ENCODE measurements around the gene PRG2. TPM values are rescaled to one million over a fixed set of nuclear protein-coding genes. Genes with fewer than 3 reads are reported as not detected.

The PRG2 gene, protein sequence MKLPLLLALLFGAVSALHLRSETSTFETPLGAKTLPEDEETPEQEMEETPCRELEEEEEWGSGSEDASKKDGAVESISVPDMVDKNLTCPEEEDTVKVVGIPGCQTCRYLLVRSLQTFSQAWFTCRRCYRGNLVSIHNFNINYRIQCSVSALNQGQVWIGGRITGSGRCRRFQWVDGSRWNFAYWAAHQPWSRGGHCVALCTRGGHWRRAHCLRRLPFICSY
- not detected for total RNA-seq
- under 1 TPM in 1 of 4 donors, not detected in 3; 0.13 TPM for polyA plus RNA-seq

DNA sequence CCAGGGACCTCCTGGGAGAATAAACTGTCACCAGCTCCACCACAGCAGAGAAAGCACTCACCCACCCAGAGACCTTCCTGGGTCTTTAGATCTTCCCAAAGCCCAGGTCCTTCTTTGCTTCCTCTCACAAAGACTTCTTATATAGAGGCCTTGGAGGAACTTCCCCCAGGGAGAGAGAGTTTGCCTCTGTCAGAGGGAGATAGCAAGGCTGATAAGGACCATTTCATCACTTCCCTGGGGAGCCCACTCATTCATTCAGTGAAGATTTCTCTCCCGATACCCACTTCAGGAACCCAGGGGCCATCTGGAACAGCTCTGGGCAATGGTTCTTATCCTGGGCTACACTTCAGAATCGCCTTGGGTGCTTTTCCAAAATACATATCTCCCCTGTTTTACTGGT, at the start of gene PRG2:
TSS of gene PRG2 (minus strand) at position 116 of the 400 bp plus-strand sequence. CDS start 706 bp downstream, outside the sequence.
- H3K27me3 ChIP-seq (ENCODE audit: control insufficient read depth, insufficient read depth, low read length): no peaks in the 10 kb centered on the region
- ATAC-seq (ENCODE audit: low read depth in 2 of 2): no peak
- peak within 1 kb of the TSS in 1 of 3 donors; percentile 45 for H3K27ac Mint-ChIP-seq
- no peaks in the 10 kb centered on the region for H3K36me3 ChIP-seq (ENCODE audit: control insufficient read depth, insufficient read depth, low read length)
- H3K9me3 Mint-ChIP-seq: no peaks in the 10 kb centered on the region
- H3K4me1 ChIP-seq (ENCODE audit: control insufficient read depth, insufficient read depth, low read length, poor library complexity, severe bottlenecking): no peaks in the 10 kb centered on the region
- no peak within 1 kb of the TSS for H3K27ac ChIP-seq (ENCODE audit: insufficient read depth, low read length, poor library complexity, severe bottlenecking)
- no peak within 1 kb of the TSS for H3K4me3 Mint-ChIP-seq
- H3K4me1 Mint-ChIP-seq: no peaks in the 10 kb centered on the region
- no peak within 1 kb of the TSS for H3K4me3 ChIP-seq (ENCODE audit: low read depth, low read length)
- H3K36me3 Mint-ChIP-seq: no peaks in the 10 kb centered on the region
- DNase-seq: no peak
- no peaks in the 10 kb centered on the region for H3K9me3 ChIP-seq (ENCODE audit: control insufficient read depth in 2 of 2, low read length in 2 of 2)
- H3K27me3 Mint-ChIP-seq: no peaks in the 10 kb centered on the region

DNA sequence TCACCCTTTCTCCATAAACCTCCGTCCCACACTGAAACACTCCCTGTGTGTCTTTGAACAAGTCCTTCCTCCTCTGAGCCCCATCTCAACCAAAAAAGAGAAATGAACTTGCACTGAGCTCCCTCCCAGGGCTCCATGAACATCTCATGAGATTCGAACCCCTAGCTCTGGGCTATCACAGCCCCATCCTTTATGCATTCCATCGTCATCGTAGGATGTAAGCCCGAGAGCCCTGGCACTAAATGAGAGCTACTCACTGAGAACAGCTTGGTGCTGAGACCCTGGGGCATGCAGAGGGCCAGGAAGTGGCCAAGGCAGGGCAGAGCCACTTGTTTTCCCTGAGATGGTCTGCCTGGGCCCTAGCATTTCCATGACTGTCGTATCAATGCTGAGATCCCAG, 49.3 kb upstream of the PRG2 start:
- no peaks in the 10 kb centered on the region for H3K4me1 ChIP-seq (ENCODE audit: control insufficient read depth, insufficient read depth, low read length, poor library complexity, severe bottlenecking)
- DNase-seq (no peak), ATAC-seq (ENCODE audit: low read depth in 2 of 2) (no peak)
- no peak overlapping the region for H3K27ac ChIP-seq (ENCODE audit: insufficient read depth, low read length, poor library complexity, severe bottlenecking)
- no peaks in the 10 kb centered on the region for H3K9me3 ChIP-seq (ENCODE audit: control insufficient read depth in 2 of 2, low read length in 2 of 2)
- no peaks in the 10 kb centered on the region for H3K27me3 ChIP-seq (ENCODE audit: control insufficient read depth, insufficient read depth, low read length)
- Mint-ChIP-seq H3K27ac (no peak overlapping the region), H3K4me3 (no peak overlapping the region), H3K4me1 (no peaks in the 10 kb centered on the region), H3K36me3 (no peaks in the 10 kb centered on the region), H3K9me3 (no peaks in the 10 kb centered on the region), H3K27me3 (peaks cover 5% of the 10 kb centered on the region)
- no peak overlapping the region for H3K4me3 ChIP-seq (ENCODE audit: low read depth, low read length)
- no peaks in the 10 kb centered on the region for H3K36me3 ChIP-seq (ENCODE audit: control insufficient read depth, insufficient read depth, low read length)

DNA sequence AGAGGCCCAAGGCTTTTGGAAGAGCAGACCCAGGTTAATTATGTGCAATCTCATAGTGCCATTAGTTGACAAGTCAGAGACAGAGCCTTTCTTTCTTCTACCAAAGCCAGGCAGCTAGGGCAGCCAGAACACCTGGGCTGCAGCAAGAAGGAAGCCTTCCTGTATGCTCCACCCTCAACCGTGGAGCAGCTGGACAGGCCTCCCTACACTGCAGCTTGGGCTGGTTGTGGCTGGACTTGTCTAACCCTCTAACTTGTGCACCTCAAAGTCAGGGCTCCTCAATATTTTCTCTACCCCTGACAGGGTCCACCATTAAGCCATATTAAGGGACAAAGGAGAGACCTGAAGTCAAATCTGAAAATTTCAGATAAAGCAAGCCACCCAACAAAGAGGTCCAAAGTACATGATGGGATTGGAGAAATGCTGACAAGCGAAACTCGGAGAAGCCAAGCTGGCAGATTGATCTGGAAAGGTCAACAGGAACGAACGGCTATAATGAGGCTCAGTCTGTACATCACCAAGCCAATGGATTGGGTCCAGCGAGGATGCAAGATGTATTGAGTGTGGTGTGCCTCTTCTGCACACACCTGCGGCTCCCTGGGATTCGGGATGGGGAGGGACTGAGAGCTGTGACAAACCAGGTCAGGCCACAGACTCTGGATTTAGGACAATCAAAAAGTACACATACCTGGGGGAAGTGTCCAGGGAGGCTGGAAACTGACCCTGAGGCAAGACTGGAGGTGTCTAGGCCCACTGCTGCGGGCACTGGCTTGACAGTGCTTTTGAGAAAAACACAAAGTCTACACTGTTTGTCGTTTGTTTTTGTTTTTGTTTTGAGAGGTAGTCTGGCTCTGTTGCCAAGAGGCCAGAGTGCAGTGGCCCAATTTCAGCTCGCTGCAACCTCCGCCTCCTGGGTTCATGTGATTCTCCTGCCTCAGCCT, 48.2 kb upstream of the PRG2 start:
- Histone ChIP-seq H3K4me3 (ENCODE audit: low read depth, low read length) (no peak overlapping the region), H3K4me1 (ENCODE audit: control insufficient read depth, insufficient read depth, low read length, poor library complexity, severe bottlenecking) (no peaks in the 10 kb centered on the region), H3K27me3 (ENCODE audit: control insufficient read depth, insufficient read depth, low read length) (no peaks in the 10 kb centered on the region), H3K9me3 (ENCODE audit: control insufficient read depth in 2 of 2, low read length in 2 of 2) (no peaks in the 10 kb centered on the region), H3K27ac (ENCODE audit: insufficient read depth, low read length, poor library complexity, severe bottlenecking) (no peak overlapping the region), H3K36me3 (ENCODE audit: control insufficient read depth, insufficient read depth, low read length) (no peaks in the 10 kb centered on the region)
- Mint-ChIP-seq H3K4me3 (no peak overlapping the region), H3K36me3 (no peaks in the 10 kb centered on the region), H3K4me1 (no peaks in the 10 kb centered on the region), H3K27ac (no peak overlapping the region), H3K27me3 (no peaks in the 10 kb centered on the region), H3K9me3 (no peaks in the 10 kb centered on the region)
- ATAC-seq (ENCODE audit: low read depth in 2 of 2): no peak
- DNase-seq: no peak

DNA sequence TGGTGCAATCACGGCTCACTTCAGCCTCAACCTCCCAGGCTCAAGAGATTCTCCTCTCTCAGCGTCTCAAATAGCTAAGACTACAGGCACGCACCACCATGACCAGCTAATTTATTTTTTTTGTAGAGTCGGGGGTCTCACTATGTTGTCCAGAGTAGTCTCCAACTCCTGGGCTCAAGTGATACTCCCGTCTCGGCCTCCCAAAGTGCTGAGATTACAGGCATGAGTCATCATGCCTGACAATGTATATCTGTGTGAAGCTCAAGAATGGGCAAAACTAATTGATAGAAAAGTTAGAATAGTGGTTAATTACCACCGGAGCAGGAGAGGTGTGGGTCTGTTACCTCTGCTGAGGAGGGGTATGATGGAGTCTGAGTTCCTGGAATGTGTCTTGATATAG, 45.6 kb upstream of the PRG2 start:
- Mint-ChIP-seq H3K27ac (no peak overlapping the region), H3K9me3 (no peaks in the 10 kb centered on the region), H3K27me3 (no peaks in the 10 kb centered on the region), H3K4me3 (no peak overlapping the region), H3K36me3 (no peaks in the 10 kb centered on the region), H3K4me1 (no peaks in the 10 kb centered on the region)
- DNase-seq (no peak), ATAC-seq (ENCODE audit: low read depth in 2 of 2) (no peak)
- H3K9me3 ChIP-seq (ENCODE audit: control insufficient read depth in 2 of 2, low read length in 2 of 2): no peaks in the 10 kb centered on the region
- no peaks in the 10 kb centered on the region for H3K27me3 ChIP-seq (ENCODE audit: control insufficient read depth, insufficient read depth, low read length)
- no peaks in the 10 kb centered on the region for H3K4me1 ChIP-seq (ENCODE audit: control insufficient read depth, insufficient read depth, low read length, poor library complexity, severe bottlenecking)
- no peak overlapping the region for H3K27ac ChIP-seq (ENCODE audit: insufficient read depth, low read length, poor library complexity, severe bottlenecking)
- H3K36me3 ChIP-seq (ENCODE audit: control insufficient read depth, insufficient read depth, low read length): no peaks in the 10 kb centered on the region
- H3K4me3 ChIP-seq (ENCODE audit: low read depth, low read length): no peak overlapping the region

DNA sequence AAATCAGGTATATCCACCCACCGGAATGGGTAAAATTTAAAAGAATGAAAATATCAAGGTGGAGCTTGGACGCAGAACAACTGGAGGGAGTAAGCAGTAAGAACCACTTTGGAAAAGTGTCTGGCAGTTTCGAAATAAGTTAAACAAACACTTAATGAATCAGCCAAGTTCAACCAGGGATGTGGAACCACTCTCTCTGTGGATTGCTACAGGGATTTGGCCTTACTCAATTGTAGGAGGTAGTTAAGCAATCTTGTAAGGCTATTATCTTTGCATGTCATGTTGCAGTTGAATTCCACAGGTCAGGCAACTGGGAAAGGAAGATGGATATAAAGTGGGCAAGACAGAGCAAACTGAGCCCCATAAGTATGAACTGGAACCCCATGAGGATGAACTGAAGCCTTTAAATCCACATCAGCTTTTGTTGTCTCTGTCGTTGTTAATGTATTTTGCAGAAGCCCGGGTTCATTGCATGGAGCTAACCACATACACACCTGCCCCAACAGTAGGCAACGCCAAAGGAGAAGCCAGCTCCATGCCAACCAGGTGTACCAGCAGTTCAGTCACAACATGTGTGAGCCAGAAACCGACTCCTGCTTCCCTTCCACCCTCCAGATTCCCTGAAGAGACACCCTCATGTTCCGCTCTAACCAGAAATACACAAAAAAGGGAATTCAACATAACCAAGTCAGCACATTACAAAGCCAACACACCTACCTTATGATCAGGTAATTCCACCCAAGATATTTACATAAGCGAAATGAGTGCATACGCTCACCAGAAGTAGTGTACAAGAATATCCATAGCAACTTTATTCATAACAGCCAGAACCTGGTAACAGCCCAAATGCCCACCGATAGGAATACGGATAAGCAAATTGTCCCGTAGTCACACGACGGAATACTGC, 44.4 kb upstream of the PRG2 start:
- no peak for DNase-seq
- H3K9me3 ChIP-seq (ENCODE audit: control insufficient read depth in 2 of 2, low read length in 2 of 2): no peaks in the 10 kb centered on the region
- Mint-ChIP-seq H3K4me1 (peaks cover 0 to 2% (median 0%) of the 10 kb centered on the region in 4 donors), H3K27me3 (no peaks in the 10 kb centered on the region), H3K4me3 (no peak overlapping the region), H3K27ac (no peak overlapping the region), H3K9me3 (no peaks in the 10 kb centered on the region), H3K36me3 (no peaks in the 10 kb centered on the region)
- no peaks in the 10 kb centered on the region for H3K36me3 ChIP-seq (ENCODE audit: control insufficient read depth, insufficient read depth, low read length)
- no peak for ATAC-seq (ENCODE audit: low read depth in 2 of 2)
- H3K4me3 ChIP-seq (ENCODE audit: low read depth, low read length): no peak overlapping the region
- H3K27me3 ChIP-seq (ENCODE audit: control insufficient read depth, insufficient read depth, low read length): no peaks in the 10 kb centered on the region
- H3K27ac ChIP-seq (ENCODE audit: insufficient read depth, low read length, poor library complexity, severe bottlenecking): no peak overlapping the region
- no peaks in the 10 kb centered on the region for H3K4me1 ChIP-seq (ENCODE audit: control insufficient read depth, insufficient read depth, low read length, poor library complexity, severe bottlenecking)

DNA sequence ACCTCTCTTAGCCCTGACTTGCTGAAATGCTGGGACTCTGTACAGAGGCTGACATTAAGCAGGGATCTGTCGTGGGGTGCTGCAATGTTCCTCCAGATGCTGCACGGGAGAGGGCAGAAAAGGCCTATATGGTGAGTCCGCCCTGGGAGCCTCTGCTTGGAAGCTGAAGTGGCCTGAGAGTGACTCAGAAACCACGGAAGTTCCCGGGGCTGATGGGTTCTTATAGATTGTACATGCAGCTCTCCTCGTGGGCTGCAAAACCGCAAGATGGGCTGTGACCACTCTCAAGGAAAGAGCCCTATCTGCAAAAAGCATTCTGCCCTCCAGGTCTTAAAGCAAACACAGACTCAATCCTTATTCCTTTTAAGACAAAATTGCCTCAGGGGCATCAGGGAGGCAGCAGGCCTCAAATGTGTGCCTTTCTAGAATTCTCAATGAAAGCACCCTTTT, 42.3 kb upstream of the PRG2 start:
- Mint-ChIP-seq H3K4me3 (no peak overlapping the region), H3K36me3 (no peaks in the 10 kb centered on the region), H3K4me1 (peaks cover 0 to 2% (median 0%) of the 10 kb centered on the region in 4 donors), H3K27ac (no peak overlapping the region), H3K9me3 (no peaks in the 10 kb centered on the region), H3K27me3 (no peaks in the 10 kb centered on the region)
- H3K4me3 ChIP-seq (ENCODE audit: low read depth, low read length): no peak overlapping the region
- DNase-seq (no peak), ATAC-seq (ENCODE audit: low read depth in 2 of 2) (peak in 1 of 2 donors; percentile 29)
- H3K36me3 ChIP-seq (ENCODE audit: control insufficient read depth, insufficient read depth, low read length): no peaks in the 10 kb centered on the region
- no peaks in the 10 kb centered on the region for H3K9me3 ChIP-seq (ENCODE audit: control insufficient read depth in 2 of 2, low read length in 2 of 2)
- H3K27me3 ChIP-seq (ENCODE audit: control insufficient read depth, insufficient read depth, low read length): no peaks in the 10 kb centered on the region
- no peak overlapping the region for H3K27ac ChIP-seq (ENCODE audit: insufficient read depth, low read length, poor library complexity, severe bottlenecking)
- no peaks in the 10 kb centered on the region for H3K4me1 ChIP-seq (ENCODE audit: control insufficient read depth, insufficient read depth, low read length, poor library complexity, severe bottlenecking)

DNA sequence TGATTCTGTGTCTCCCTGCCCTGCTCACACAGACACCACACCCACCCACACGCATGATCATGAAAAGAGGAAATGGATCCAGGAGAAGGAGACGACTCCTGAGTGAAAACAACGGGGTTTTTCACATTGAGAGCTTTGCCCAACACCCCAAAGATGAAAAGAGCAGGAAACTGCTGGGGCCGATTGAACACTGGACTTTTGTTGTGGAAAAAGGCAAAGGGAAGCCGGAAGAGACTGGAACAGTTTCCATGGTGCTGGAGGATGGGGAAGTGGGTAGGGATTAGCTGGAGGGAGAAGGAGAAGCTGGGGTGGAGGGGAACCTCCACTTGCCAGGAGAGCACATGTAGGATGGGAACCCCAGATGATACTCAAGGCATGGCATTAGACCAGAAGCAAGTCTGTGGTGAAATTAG, 41.7 kb upstream of the PRG2 start:
- no peaks in the 10 kb centered on the region for H3K9me3 ChIP-seq (ENCODE audit: control insufficient read depth in 2 of 2, low read length in 2 of 2)
- Mint-ChIP-seq H3K36me3 (no peaks in the 10 kb centered on the region), H3K9me3 (no peaks in the 10 kb centered on the region), H3K27me3 (no peaks in the 10 kb centered on the region), H3K4me1 (peaks cover 0 to 5% (median 3%) of the 10 kb centered on the region in 4 donors), H3K4me3 (no peak overlapping the region), H3K27ac (peak overlapping the region in 1 of 3 donors; percentile 26)
- ATAC-seq (ENCODE audit: low read depth in 2 of 2): no peak
- H3K36me3 ChIP-seq (ENCODE audit: control insufficient read depth, insufficient read depth, low read length): no peaks in the 10 kb centered on the region
- H3K27me3 ChIP-seq (ENCODE audit: control insufficient read depth, insufficient read depth, low read length): no peaks in the 10 kb centered on the region
- peaks cover 2% of the 10 kb centered on the region for H3K4me1 ChIP-seq (ENCODE audit: control insufficient read depth, insufficient read depth, low read length, poor library complexity, severe bottlenecking)
- DNase-seq: no peak
- no peak overlapping the region for H3K27ac ChIP-seq (ENCODE audit: insufficient read depth, low read length, poor library complexity, severe bottlenecking)
- no peak overlapping the region for H3K4me3 ChIP-seq (ENCODE audit: low read depth, low read length)

Data from CD4-positive, CD25-positive, alpha-beta regulatory T cell (primary cell).